Measurements from ENCODE around the gene GALE.
"Not testable (repeated sequence)": the region's sequence is repeated elsewhere in the genome, so short reads cannot be mapped to it uniquely, and the experiment has no call there.

The GALE gene

GRCh38 chr1:23792151-23792945 lies 8.2 kb downstream of the GALE start:
- in situ Hi-C loops (cut with MboI; ENCODE audit: low sequenced_read_pairs, unreplicated experiment) = no loop called here
- no peak for DNase-seq (ENCODE audit: low spot score)
- no peak for TF ChIP-seq CTCF (IDR thresholded peaks at IDR 0.05; ENCODE audit: borderline replicate concordance, control extremely low read depth, extremely low read depth, insufficient read depth, missing control alignments)

DNA sequence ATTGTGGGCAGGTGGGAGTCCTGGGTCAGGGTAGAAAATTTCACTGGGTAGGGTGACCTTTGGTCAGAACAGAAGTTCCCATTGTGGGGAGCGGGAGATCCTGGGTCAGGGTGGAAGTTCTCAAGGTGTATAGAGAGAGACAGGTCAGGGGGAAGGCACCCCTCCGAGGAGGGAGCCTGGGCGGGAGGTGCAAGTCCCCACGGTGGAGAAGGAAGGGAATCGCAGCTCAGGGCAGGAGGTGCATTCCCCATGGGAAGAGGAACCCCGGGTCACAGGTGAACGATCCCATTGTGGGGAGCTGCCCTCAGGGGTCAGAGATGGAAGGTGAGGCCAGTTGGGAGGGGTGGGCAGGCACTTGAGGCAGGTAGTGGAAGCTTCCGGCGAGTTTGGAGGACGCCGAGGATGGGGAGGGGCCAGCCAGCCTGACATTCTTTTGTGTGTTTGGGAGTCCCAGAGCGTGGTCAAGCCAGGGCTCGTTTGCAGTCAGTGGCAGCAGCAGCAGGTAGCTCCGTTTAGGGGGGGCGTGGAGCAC lies 9.0 kb downstream of the GALE start:
- no peak for TF ChIP-seq CTCF (IDR thresholded peaks at IDR 0.05; ENCODE audit: borderline replicate concordance, control extremely low read depth, extremely low read depth, insufficient read depth, missing control alignments)
- in situ Hi-C loops (cut with MboI; ENCODE audit: low sequenced_read_pairs, unreplicated experiment) = no loop called here
- DNase-seq (ENCODE audit: low spot score) = peak; percentile 73

GRCh38 chr1:23790696-23791515 lies 9.6 kb downstream of the GALE start, which contains the start of gene LYPLA2:
Gene LYPLA2 (plus strand): TSS chr1:23791145. CDS start chr1:23792683, 1,538 bp downstream.
- no peak for TF ChIP-seq CTCF (IDR thresholded peaks at IDR 0.05; ENCODE audit: borderline replicate concordance, control extremely low read depth, extremely low read depth, insufficient read depth, missing control alignments)
- peak; percentile 94 for DNase-seq (ENCODE audit: low spot score)
- in situ Hi-C loops (cut with MboI; ENCODE audit: low sequenced_read_pairs, unreplicated experiment) = no loop called here

DNA sequence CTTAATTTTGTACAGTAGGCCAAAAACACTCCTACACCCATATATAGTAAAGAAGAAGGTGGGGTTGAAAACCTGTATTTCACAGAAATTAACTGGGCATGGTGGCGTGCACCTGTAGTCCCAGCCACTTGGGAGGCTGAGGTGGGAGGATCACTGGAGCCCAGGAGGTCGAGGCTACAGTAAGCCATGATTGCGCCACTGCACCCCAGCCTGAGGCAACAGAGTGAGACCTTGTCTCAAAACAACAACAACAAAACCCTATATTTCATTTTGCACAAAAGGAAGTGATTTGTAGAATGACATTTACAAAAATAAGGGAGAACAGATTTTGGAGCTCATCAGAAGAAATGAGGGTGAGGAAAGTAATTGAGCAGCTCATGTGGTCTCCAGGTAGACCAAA lies 11.9 kb downstream of the GALE start:
- in situ Hi-C loops (cut with MboI; ENCODE audit: low sequenced_read_pairs, unreplicated experiment) = no loop called here
- DNase-seq (ENCODE audit: low spot score) = no peak
- TF ChIP-seq CTCF (IDR thresholded peaks at IDR 0.05; ENCODE audit: borderline replicate concordance, control extremely low read depth, extremely low read depth, insufficient read depth, missing control alignments) = no peak

DNA sequence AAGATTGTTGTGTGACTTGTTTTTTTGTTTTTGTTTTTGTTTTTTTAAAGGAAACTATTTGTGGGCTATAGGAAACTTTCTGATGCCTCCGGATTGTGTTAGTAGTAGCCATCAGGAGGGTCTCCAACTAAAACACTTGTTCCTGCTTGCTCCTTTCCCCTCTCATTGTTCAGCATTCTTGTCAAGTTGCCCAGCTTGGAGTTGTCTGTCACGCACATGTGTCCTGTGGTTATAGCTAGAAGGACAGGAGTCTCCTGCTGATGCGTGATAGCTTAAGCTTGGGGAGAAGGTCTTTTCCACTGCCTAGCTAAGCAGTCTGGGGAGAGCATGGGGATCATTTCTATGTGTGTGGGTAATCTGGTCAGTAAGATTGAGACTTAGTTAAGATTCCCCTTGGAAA lies 12.9 kb downstream of the GALE start:
- no peak for TF ChIP-seq CTCF (IDR thresholded peaks at IDR 0.05; ENCODE audit: borderline replicate concordance, control extremely low read depth, extremely low read depth, insufficient read depth, missing control alignments)
- no peak for DNase-seq (ENCODE audit: low spot score)
- in situ Hi-C loops (cut with MboI; ENCODE audit: low sequenced_read_pairs, unreplicated experiment) = no loop called here

DNA sequence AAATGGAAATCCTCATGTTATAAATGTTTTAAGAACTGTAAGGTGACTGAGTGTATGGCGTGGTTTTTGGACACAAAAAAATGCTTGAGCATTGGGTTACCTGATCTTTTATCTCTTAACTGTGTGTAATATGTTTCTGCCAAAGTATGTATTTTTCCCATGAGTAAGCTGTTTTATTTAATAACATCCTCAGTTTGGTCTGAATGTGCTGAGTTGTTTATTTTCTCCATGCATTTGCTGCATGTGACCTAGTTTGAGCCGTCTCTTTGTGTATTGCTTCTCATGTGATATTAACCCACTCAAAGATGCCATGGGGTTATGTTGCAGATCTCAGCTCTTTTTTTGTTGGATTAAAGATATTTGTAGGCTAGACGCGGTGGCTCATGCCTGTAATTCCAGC lies 15.7 kb downstream of the GALE start:
- in situ Hi-C loops (cut with MboI; ENCODE audit: low sequenced_read_pairs, unreplicated experiment) = no loop called here
- no peak for TF ChIP-seq CTCF (IDR thresholded peaks at IDR 0.05; ENCODE audit: borderline replicate concordance, control extremely low read depth, extremely low read depth, insufficient read depth, missing control alignments)
- DNase-seq (ENCODE audit: low spot score) = no peak

- in situ Hi-C loops (cut with MboI; ENCODE audit: low sequenced_read_pairs, unreplicated experiment); DNase-seq (ENCODE audit: low spot score): not testable (repeated sequence)
Measured at GRCh38 chr1:23783141-23783540, 17.4 kb downstream of the GALE start.
